ENCODE results near the gene IGSF11.

- no peak for TF ChIP-seq CTCF (conservative IDR thresholded peaks at IDR 0.05; ENCODE audit: low read depth, low read length)
- TF ChIP-seq EZH2 (IDR thresholded peaks at IDR 0.05; ENCODE audit: low read length, unreplicated experiment), result no peak
- no peak for TF ChIP-seq EZH2phosphoT487 (IDR thresholded peaks at IDR 0.05; ENCODE audit: borderline replicate concordance, low read length)
Measured at GRCh38 chr3:118963711-118964110, 70.9 kb downstream of the IGSF11 start.
